Ectodermal cell (in vitro differentiated cells): Measurements from ENCODE around the gene MAP3K13.
"Not testable (repeated sequence)": the region's sequence is repeated elsewhere in the genome, so short reads cannot be mapped to it uniquely, and the experiment has no call there.

Experiments
- H3K27ac ChIP-seq: 2 replicates; pipeline ENCODE4 v1.7.0; 2013; ENCODE audit warnings: mild to moderate bottlenecking, low read depth, low read length; ENCODE audit not compliant: insufficient read depth, poor library complexity, severe bottlenecking
- H3K27me3 ChIP-seq: 2 replicates; pipeline ENCODE4 v1.7.0; 2013; ENCODE audit warnings: mild to moderate bottlenecking, low read length; ENCODE audit not compliant: insufficient read depth, control insufficient read depth, poor library complexity, severe bottlenecking
- H3K36me3 ChIP-seq: one replicate; pipeline ENCODE4 v1.7.0; 2013; ENCODE audit warnings: low read length; ENCODE audit not compliant: control insufficient read depth, insufficient read depth
- H3K4me1 ChIP-seq: one replicate; pipeline ENCODE4 v1.7.0; 2013; ENCODE audit warnings: low read length; ENCODE audit not compliant: control insufficient read depth, insufficient read depth
- H3K4me3 ChIP-seq: 2 replicates; pipeline ENCODE4 v1.7.0; 2013; ENCODE audit warnings: low read depth, low read length, control low read depth; ENCODE audit not compliant: insufficient read depth
- H3K9me3 ChIP-seq: 2 replicates; pipeline ENCODE4 v1.7.0; 2013; ENCODE audit warnings: mild to moderate bottlenecking, low read length, moderate library complexity; ENCODE audit not compliant: control insufficient read depth
- WGBS, 2 experiments: methylation state at CpG; one replicate each; pipeline ENCODE4 v1.1.7; 2013; ENCODE audit warnings: missing lambda C conversion rate in 2 of 2; 5-methylcytosine and 5-hydroxymethylcytosine counted together

MAP3K13 gene

DNA sequence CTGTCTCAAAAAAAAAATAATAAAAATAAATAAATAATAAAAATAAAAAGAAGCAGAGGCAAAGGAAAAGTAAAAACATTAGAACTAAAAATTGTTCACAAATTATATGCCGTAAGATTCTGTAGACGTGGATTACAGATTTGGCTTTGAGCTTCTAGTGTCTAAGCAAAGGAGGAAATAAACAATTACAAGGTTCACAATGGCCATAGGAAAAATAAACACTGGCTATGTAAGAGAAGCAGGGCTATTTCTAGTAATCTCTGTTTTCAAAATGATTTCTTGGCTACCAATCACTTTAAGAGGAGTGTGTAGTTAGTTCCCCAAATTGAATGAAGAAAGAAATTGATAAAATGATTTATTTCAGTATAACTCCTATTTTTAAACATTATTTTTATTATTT lies 81.4 kb downstream of the MAP3K13 start:
- H3K9me3 ChIP-seq: no peaks in the 10 kb centered on the region
- no peaks in the 10 kb centered on the region for H3K36me3 ChIP-seq
- WGBS, 2 experiments: 86 to 94% methylated on average over 2 of the region's 2 CpGs
- no peak overlapping the region for H3K27ac ChIP-seq
- H3K27me3 ChIP-seq: no peaks in the 10 kb centered on the region
- H3K4me1 ChIP-seq: no peaks in the 10 kb centered on the region
- no peak overlapping the region for H3K4me3 ChIP-seq

DNA sequence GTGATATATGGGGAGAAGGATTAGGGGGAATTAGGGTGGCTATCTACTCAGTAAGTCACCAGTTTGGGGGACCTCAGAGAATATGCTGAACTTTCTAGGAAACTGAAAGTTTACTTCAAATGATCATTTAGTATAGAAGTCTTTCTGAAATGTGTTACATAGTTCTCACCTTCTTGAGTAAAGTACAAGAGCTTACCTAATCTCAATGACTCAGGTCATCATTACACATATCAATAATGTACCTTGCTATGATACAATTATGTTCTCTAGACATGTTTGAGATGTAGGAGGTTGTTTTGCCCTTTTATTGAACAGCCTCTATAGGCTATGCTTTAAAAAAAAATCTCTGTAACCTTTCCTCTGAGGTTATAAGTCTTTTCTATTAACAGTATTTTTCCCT lies 85.2 kb downstream of the MAP3K13 start:
- H3K27ac ChIP-seq: no peak overlapping the region

DNA sequence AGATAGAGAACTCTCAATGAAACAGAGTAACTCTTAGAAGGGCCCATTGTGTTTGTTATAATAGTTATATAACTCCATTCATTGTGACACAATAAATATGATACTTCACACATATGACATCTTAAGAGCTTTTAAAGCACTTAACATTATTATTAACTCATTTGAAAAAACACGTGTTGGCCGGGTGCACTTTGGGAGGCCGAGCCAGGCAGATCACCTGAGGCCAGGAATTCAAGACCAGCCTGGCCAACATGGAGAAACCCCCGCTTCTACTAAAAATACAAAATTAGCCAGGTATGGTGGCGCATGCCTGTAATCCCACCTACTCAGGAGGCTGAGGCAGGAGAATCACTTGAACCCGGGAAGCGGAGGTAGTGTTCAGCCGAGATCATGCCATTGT lies 88.5 kb downstream of the MAP3K13 start:
- H3K9me3 ChIP-seq, H3K27ac ChIP-seq, H3K36me3 ChIP-seq, H3K4me1 ChIP-seq, H3K4me3 ChIP-seq, H3K27me3 ChIP-seq: not testable (repeated sequence)
- 92% methylated on average over 8 of the region's 8 CpGs for WGBS, 2 experiments

More for the DNA sequence above, 85.2 kb downstream of the MAP3K13 start:
- no peaks in the 10 kb centered on the region for H3K9me3 ChIP-seq
- no peak overlapping the region for H3K4me3 ChIP-seq
- no peaks in the 10 kb centered on the region for H3K27me3 ChIP-seq
- H3K4me1 ChIP-seq: no peaks in the 10 kb centered on the region
- no peaks in the 10 kb centered on the region for H3K36me3 ChIP-seq

DNA sequence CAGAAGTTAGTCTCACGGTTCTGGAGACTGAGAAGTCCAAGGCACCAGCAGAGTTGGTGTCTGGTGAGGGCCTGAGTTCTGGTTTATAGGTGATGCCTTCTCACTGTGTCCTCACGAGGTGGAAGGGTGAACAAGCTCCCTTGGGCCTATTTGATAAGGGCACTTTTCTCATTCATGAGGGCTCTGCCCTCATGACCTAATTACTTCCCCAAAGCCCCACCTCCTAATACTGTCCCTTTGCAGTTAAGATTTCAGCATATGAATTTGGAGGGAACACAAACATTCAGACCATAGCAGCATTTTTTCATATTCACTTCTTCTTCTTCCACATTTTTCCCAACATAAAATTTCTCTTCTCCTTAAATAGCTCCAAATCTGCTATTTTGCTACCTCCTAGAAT lies 94.4 kb downstream of the MAP3K13 start:
- 89 to 95% methylated on average over 2 of the region's 2 CpGs for WGBS, 2 experiments
- no peaks in the 10 kb centered on the region for H3K27me3 ChIP-seq
- H3K36me3 ChIP-seq: no peaks in the 10 kb centered on the region
- H3K4me1 ChIP-seq: no peaks in the 10 kb centered on the region
- no peaks in the 10 kb centered on the region for H3K9me3 ChIP-seq
- H3K4me3 ChIP-seq: no peak overlapping the region
- H3K27ac ChIP-seq: no peak overlapping the region

DNA sequence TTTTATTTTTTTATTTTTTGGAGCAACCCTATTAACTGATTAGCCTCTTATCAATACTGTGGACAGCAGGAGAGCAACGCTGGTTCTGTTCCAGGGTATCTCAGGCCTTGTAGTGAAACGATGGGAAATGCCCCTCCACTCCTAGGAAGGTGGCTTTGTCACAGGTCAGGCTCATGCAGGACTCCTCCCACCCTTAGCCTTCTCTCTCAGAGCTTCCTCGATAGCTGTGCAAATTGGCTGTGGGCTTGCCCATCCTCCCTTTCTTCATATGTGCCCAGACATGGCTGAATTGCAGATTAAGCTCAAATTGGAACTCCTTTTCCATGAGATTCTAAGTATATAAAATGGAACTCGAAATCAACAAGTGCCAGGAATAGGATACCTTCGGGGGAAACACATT lies 97.4 kb downstream of the MAP3K13 start:
- H3K4me1 ChIP-seq: no peaks in the 10 kb centered on the region
- no peaks in the 10 kb centered on the region for H3K9me3 ChIP-seq
- H3K36me3 ChIP-seq: no peaks in the 10 kb centered on the region
- 84 to 85% methylated on average over 5 of the region's 5 CpGs for WGBS, 2 experiments
- H3K27ac ChIP-seq: no peak overlapping the region
- no peaks in the 10 kb centered on the region for H3K27me3 ChIP-seq
- H3K4me3 ChIP-seq: no peak overlapping the region

DNA sequence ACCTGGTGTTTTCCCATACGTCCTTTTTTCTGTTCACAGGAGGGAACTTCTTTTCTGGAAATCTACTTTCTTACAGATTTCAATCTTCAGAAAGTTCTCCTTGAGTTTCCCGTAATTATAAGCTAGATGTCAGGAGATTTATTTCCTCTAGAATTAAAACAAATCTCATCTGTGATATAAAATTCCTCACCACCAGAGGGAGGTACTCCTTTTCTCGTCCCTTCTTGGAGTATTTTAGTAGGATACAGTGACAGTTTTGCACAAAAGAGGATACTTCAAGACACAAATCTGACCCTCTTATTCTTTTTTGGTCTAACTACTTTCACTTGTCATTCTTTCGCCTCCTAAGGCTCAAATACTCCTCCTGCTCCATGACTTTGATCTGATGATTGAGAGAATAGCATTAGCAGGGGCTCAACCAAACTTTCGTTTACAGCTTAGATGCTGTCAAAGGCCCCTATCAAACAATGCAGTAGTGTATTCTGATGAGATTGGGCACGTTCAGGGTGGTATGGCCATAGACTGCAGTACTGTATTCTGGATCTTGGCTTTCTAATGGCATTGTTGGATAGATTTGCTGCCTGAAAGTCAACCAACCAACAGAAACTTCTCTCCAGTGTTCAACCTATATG lies 97.9 kb downstream of the MAP3K13 start:
- Histone ChIP-seq H3K27ac (no peak overlapping the region), H3K4me3 (no peak overlapping the region), H3K9me3 (no peaks in the 10 kb centered on the region), H3K4me1 (no peaks in the 10 kb centered on the region), H3K36me3 (no peaks in the 10 kb centered on the region), H3K27me3 (no peaks in the 10 kb centered on the region)
- 65 to 77% methylated on average over 5 to 6 of the region's 6 CpGs for WGBS, 2 experiments

DNA sequence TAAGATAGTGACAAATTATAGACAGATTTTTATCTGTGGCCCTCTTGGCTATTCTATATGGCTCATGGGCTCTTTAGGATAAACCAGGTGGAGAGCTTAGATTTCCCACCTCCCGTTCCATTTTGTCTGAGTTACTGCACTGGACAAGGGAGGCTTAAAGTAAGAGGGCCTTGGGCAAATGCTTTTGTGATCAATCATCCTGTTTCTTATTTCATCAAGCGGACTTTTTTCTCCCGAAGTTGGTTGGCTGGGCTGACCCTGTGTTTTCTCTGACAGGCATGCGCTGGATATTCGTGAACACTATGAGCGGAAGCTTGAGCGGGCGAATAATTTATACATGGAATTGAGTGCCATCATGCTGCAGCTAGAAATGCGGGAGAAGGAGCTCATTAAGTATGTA lies 102.5 kb downstream of the MAP3K13 start:
- Histone ChIP-seq H3K4me1 (no peaks in the 10 kb centered on the region), H3K4me3 (no peak overlapping the region), H3K27me3 (no peaks in the 10 kb centered on the region), H3K9me3 (no peaks in the 10 kb centered on the region), H3K36me3 (no peaks in the 10 kb centered on the region), H3K27ac (no peak overlapping the region)
- 94 to 95% methylated on average over 9 of the region's 9 CpGs for WGBS, 2 experiments

DNA sequence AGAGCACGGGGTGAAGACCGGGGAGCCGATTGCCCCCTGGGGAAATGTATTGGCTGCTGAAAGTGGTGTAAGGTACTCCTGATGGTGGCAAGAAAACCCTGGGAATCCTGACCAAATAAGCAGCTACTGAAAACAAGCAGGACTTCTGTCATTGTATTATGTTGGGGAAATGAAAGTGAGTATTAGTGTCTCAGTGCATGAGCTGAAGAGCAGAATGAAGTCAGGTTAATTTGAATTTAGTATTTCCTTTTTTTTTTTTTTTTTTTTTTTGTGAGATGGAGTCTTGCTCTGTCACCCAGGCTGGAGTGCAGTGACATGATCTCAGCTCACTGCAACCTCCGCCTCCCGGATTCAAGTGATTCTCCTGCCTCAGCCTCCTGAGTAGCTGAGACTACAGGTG lies 103.2 kb downstream of the MAP3K13 start:
- H3K36me3 ChIP-seq, H3K9me3 ChIP-seq, H3K27ac ChIP-seq, H3K27me3 ChIP-seq, H3K4me3 ChIP-seq, H3K4me1 ChIP-seq: not testable (repeated sequence)
- 91 to 94% methylated on average over 5 of the region's 5 CpGs for WGBS, 2 experiments

DNA sequence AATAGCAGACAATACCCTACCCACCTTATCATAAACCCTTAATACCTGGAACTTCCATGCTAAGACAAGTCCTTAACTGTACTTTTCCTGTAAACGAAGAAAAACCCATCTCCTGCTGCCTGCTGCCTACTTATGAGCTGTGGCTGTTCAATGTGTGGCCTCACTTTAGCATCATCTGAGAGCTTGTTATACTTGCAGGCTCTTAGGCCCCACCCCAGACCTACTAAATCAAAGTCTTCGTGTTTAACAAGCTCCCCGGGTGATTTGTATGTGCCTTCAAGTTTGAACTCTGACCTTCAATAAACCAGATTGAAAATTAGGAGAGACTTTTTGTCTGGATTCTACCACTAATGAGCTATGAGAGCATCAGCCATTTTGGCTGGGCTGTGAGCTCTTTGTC lies 106.6 kb downstream of the MAP3K13 start:
- no peak overlapping the region for H3K4me3 ChIP-seq
- H3K4me1 ChIP-seq: no peaks in the 10 kb centered on the region
- no peaks in the 10 kb centered on the region for H3K36me3 ChIP-seq
- H3K27ac ChIP-seq: no peak overlapping the region
- H3K27me3 ChIP-seq: no peaks in the 10 kb centered on the region
- WGBS, 2 experiments: 91 to 93% methylated on average over 3 of the region's 3 CpGs
- no peaks in the 10 kb centered on the region for H3K9me3 ChIP-seq

DNA sequence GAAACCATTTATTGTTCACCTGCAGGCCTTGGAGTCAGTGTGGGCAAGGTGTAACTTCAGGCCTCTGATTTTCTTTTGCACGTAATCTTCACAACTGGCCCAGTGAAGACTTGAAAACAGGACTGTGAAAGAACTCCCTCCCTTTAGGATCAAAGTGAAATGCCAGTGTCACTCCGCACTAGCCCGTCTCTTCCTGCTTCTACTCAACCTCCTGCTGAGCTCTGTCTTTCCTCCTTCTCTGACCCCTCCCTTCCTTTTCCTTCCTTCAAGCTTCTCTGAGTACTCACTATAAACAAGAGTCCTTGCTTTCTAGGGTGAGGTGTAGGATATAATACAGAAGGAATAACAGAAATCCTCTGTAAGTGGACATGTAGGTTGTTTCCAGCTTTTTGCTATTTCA lies 107.4 kb downstream of the MAP3K13 start:
- no peaks in the 10 kb centered on the region for H3K4me1 ChIP-seq
- no peak overlapping the region for H3K4me3 ChIP-seq
- no peaks in the 10 kb centered on the region for H3K9me3 ChIP-seq
- no peak overlapping the region for H3K27ac ChIP-seq
- 19 to 24% methylated on average over 3 of the region's 3 CpGs for WGBS, 2 experiments
- H3K27me3 ChIP-seq: no peaks in the 10 kb centered on the region
- H3K36me3 ChIP-seq: no peaks in the 10 kb centered on the region

DNA sequence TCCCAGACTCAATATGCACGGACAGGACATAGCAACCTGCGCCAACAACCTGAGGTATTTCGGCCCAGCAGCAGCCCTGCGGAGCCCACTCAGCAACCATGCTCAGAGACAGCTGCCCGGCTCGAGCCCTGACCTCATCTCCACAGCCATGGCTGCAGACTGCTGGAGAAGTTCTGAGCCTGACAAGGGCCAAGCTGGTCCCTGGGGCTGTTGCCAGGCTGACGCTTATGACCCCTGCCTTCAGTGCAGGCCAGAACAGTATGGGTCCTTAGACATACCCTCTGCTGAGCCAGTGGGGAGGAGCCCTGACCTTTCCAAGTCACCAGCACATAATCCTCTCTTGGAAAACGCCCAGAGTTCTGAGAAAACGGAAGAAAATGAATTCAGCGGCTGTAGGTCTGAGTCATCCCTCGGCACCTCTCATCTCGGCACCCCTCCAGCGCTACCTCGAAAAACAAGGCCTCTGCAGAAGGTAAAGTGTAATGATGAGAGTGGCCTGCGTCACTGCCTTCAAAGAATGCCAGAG lies 110.4 kb downstream of the MAP3K13 start:
- 90 to 91% methylated on average over 14 to 15 of the region's 15 CpGs for WGBS, 2 experiments
- no peak overlapping the region for H3K4me3 ChIP-seq
- no peaks in the 10 kb centered on the region for H3K27me3 ChIP-seq
- H3K27ac ChIP-seq: no peak overlapping the region
- no peaks in the 10 kb centered on the region for H3K9me3 ChIP-seq
- H3K4me1 ChIP-seq: no peaks in the 10 kb centered on the region
- no peaks in the 10 kb centered on the region for H3K36me3 ChIP-seq
